Measurements from ENCODE around the gene SLC24A3.

The SLC24A3 gene

GRCh38 chr20:19416627-19417026 is 204.2 kb downstream of the SLC24A3 start:
- DNase-seq (ENCODE audit: extremely low read depth in 1 of 2, low read depth in 1 of 2): no peak

- DNase-seq (ENCODE audit: extremely low read depth in 1 of 2, low read depth in 1 of 2): no peak
These were observed 207.0 kb downstream of the SLC24A3 start for GRCh38 chr20:19419396-19419795.

- no peak for DNase-seq (ENCODE audit: extremely low read depth in 1 of 2, low read depth in 1 of 2)
These were observed 210.9 kb downstream of the SLC24A3 start for GRCh38 chr20:19423097-19423899.

- DNase-seq (ENCODE audit: extremely low read depth in 1 of 2, low read depth in 1 of 2): no peak
These were observed 211.6 kb downstream of the SLC24A3 start for GRCh38 chr20:19423900-19424620.

GRCh38 chr20:19426356-19426755 is 213.9 kb downstream of the SLC24A3 start:
- DNase-seq (ENCODE audit: extremely low read depth in 1 of 2, low read depth in 1 of 2): no peak

GRCh38 chr20:19427480-19427879 is 215.0 kb downstream of the SLC24A3 start:
- DNase-seq (ENCODE audit: extremely low read depth in 1 of 2, low read depth in 1 of 2): no peak

- no peak for DNase-seq (ENCODE audit: extremely low read depth in 1 of 2, low read depth in 1 of 2)
These were observed 215.5 kb downstream of the SLC24A3 start for GRCh38 chr20:19427913-19428312.

- no peak for DNase-seq (ENCODE audit: extremely low read depth in 1 of 2, low read depth in 1 of 2)
These were observed 215.9 kb downstream of the SLC24A3 start for GRCh38 chr20:19428324-19428723.

- no peak for DNase-seq (ENCODE audit: extremely low read depth in 1 of 2, low read depth in 1 of 2)
These were observed 217.1 kb downstream of the SLC24A3 start for GRCh38 chr20:19429538-19429937.

GRCh38 chr20:19430641-19431315 is 218.3 kb downstream of the SLC24A3 start:
- no peak for DNase-seq (ENCODE audit: extremely low read depth in 1 of 2, low read depth in 1 of 2)

GRCh38 chr20:19431316-19431700 is 218.9 kb downstream of the SLC24A3 start:
- no peak for DNase-seq (ENCODE audit: extremely low read depth in 1 of 2, low read depth in 1 of 2)

- DNase-seq (ENCODE audit: extremely low read depth in 1 of 2, low read depth in 1 of 2): no peak
These were observed 219.5 kb downstream of the SLC24A3 start for GRCh38 chr20:19431906-19432305.

- DNase-seq (ENCODE audit: extremely low read depth in 1 of 2, low read depth in 1 of 2): no peak
These were observed 221.2 kb downstream of the SLC24A3 start for GRCh38 chr20:19433371-19434350.

GRCh38 chr20:19435316-19435715 is 222.9 kb downstream of the SLC24A3 start:
- no peak for DNase-seq (ENCODE audit: extremely low read depth in 1 of 2, low read depth in 1 of 2)

- DNase-seq (ENCODE audit: extremely low read depth in 1 of 2, low read depth in 1 of 2): no peak
These were observed 223.4 kb downstream of the SLC24A3 start for GRCh38 chr20:19435821-19436220.

GRCh38 chr20:19438488-19438887 is 226.0 kb downstream of the SLC24A3 start:
- no peak for DNase-seq (ENCODE audit: extremely low read depth in 1 of 2, low read depth in 1 of 2)

- no peak for DNase-seq (ENCODE audit: extremely low read depth in 1 of 2, low read depth in 1 of 2)
These were observed 228.5 kb downstream of the SLC24A3 start for GRCh38 chr20:19440660-19441527.

- no peak for DNase-seq (ENCODE audit: extremely low read depth in 1 of 2, low read depth in 1 of 2)
These were observed 233.8 kb downstream of the SLC24A3 start for GRCh38 chr20:19446246-19446645.

GRCh38 chr20:19448632-19449031 is 236.2 kb downstream of the SLC24A3 start:
- no peak for DNase-seq (ENCODE audit: extremely low read depth in 1 of 2, low read depth in 1 of 2)

GRCh38 chr20:19449051-19449450 is 236.6 kb downstream of the SLC24A3 start:
- DNase-seq (ENCODE audit: extremely low read depth in 1 of 2, low read depth in 1 of 2): no peak
